ENCODE results near the gene KDM4B.

Gene KDM4B

GRCh38 chr19:5016781-5017180 lies 47.9 kb downstream of the KDM4B start:
- DNase-seq = no peak

DNA sequence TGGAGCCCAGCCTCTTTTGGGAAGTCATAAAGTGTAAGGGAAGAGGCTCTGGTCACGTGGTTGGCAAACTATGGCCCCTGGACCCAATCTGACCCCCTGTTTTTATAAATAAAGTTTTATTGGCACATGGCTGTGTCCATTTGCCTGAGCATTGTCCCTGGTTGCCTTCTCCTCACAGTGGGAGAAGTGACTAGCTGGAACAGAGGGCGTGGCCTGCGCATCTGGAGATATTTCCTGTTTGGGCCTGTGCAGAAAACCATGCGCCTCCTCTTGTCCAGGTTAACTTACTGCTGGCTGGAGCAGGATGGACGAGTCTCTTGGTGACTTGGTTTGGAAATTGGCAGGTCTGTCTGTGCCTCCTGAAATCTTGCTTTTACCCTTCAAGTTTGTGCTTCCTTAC lies 48.3 kb downstream of the KDM4B start:
- DNase-seq = peak in 1 of 2 experiments; percentile 11

- DNase-seq = no peak
Observed at GRCh38 chr19:5018224-5019015, 49.5 kb downstream of the KDM4B start.

DNA sequence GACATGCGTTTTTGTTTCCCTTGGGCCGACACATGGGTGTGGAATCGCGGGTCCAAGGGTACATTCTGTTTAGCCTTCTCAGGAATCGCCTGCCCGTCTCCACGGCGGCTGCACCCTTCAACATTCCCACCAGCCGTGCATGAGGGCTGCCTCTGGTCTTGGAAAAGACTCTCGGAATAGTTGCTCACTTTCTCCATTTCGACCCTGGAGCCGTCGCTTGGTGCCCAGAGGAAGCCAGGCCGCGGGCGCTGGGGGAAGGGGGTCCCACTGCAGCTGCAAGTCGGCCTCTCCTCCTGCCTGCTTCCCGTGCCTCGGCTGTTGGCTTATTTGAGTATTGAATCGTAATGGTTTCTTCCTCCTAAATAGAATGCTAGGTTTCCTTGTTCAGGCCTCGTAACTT lies 51.5 kb downstream of the KDM4B start:
- no peak for DNase-seq

GRCh38 chr19:5021046-5021445 lies 52.1 kb downstream of the KDM4B start:
- no peak for DNase-seq

DNA sequence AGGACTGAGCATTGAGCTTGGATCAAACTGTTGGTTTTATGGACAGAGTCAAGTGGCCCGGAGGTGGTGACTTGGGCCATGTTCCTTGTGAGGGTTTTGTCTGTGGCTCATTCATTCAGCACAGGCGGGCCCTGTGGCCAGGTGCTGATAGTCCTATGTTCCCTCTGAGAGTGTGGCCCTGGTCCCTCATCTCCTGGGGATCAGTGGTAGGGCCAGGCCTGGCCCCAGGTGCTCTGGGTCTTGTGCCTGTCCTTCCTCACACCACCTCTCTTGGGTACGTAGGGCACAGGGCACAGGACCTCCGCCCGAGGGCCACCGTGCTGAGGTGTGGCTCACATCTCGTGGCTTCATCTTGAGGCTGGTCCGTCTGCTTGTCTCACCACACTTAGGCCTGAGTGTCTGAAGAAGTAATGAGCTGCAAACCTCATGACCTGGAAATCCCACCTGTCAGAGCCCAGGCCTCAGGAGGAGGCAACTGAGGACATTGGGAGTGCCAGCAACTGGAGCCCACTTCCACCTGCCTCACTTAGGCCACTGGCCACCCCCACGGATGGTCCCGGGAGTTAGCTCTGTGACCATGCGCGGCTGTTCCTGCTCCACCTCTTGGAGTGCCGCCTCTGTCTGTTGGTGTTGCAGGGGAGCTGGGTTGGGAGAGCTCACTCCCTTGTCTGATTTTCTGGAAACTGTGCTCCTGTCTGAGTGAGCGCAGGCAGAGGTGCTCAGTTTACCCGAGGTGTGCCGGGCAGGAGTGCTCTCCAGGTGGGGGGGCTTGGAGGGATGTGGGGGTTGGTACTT lies 53.4 kb downstream of the KDM4B start:
- DNase-seq = no peak

GRCh38 chr19:5023128-5023571 lies 54.2 kb downstream of the KDM4B start:
- no peak for DNase-seq

DNA sequence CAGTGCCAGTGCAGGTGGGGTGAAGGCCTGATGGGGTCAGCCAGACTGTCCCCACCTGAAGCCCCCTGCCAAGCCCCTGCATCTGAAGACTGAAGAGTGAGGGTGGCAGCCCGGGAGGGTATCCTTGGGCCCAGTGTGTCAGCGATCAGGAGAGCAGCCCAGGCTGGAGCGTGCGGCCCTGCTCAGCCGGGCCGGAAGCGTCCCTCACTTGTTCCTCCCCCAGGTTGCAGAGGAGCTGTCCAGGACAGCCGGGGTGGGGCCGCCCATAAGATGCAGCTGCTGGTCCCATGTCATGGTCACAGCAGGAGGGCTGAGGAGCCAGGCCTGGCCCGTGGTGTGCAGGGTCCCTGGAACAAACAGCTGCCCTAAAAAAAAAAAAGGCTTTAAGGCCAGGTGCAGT lies 55.4 kb downstream of the KDM4B start:
- no peak for DNase-seq

- DNase-seq = no peak
Observed at GRCh38 chr19:5025027-5025426, 56.1 kb downstream of the KDM4B start.

- DNase-seq = no peak
Observed at GRCh38 chr19:5026706-5027273, 57.9 kb downstream of the KDM4B start.

DNA sequence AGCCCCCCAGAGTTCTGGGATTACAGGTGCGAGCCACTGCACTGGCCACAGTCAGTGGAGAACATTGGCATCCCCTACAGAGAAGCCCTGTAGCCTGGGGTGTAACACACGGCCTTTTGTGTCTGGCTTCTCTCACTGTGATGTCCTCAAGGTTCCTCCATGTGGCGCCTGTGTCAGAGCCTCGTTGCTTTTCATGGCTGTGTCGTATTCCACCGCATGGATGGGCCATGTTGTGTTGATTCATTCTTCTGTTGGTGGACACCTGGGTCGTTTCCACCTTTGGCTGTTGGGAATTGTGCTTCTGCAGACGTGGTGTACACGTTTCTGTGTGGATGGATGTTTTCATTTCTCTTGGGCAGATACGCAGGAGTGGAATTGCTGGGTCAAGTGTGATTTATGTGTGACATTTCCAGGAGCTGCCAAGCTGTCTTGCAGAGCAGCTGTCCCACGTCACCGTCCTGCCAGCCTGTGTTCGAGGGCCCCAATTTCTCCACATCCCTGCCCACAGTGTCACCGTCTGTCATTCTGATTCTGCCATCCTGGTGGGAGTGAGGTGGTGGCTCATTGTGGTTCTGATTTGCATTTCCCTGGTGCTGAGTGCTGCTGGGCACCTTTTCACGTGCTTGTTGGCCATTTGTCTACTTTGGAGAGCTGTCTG lies 59.4 kb downstream of the KDM4B start:
- no peak for DNase-seq

- peak in 1 of 2 experiments; percentile 53 for DNase-seq
Observed at GRCh38 chr19:5029596-5029995, 60.7 kb downstream of the KDM4B start.

DNA sequence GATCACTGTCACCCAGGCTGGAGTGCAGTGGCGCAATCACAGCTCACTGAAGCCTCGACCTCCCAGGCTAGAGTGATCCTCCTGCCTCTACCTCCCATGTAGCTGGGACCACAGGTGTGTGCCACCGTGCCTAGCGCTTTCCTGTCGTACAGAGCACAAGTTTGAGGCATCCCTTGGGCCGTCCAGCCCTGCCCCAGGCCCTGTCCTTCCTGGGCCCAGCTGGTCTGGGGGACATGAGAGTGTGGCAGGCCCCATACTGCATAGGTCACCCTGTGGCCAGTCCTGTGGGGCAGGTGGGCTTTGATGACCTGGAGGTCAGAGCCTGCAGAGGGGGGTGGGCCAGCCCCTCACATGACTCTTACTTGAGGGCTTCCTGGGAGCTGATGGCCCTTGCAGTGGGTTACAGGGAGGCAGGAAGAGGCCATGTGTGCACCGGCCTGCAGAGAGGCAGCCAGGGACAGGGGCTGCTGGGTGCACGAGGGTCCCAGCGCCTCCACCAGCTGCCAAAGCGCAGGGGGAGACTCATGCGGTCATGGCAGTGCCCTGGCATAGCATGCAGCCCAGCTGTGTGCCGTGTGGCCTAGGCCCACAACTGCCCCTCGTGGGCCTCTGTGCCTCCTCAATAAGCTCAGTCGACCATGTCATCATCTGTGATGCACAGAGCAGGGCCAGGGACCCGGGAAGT lies 61.4 kb downstream of the KDM4B start:
- DNase-seq = no peak

GRCh38 chr19:5030822-5031221 lies 61.9 kb downstream of the KDM4B start:
- DNase-seq = no peak

GRCh38 chr19:5031231-5032100 lies 62.6 kb downstream of the KDM4B start:
- DNase-seq = peak; percentile 34 to 60

GRCh38 chr19:5032101-5032967 lies 63.4 kb downstream of the KDM4B start:
- no peak for DNase-seq

DNA sequence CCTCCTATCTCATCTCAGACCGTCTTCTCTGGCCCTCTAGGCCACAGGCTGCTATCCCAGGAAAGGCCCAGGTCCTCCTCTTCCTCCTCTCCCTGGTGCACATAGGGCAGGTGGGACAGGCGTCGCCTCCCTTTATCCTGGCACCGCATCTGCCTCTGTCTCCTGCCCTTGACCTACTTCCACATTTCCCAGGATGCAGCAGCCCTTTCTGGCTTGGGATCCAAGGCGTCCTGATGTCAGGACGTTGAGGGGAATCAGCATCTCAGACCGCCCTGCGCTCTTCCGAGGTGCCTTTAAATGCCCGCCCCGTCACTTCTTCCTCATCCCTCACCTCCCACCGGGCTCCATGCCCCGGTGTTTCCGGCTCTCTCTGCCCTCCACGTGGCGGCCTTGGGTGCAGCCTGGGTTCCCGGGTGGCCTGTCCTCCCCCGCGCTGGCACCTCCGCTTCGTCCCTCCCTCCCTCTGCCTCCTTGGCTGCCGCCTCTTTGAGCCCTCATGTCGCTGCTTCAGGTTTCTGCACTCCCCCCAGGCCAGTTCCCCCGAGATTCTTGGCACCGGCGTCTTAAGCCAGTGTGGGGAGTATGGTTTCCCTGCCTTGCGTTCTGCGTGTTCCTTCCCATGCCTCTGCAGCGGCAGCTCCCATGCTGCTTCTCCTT lies 66.3 kb downstream of the KDM4B start:
- no peak for DNase-seq

DNA sequence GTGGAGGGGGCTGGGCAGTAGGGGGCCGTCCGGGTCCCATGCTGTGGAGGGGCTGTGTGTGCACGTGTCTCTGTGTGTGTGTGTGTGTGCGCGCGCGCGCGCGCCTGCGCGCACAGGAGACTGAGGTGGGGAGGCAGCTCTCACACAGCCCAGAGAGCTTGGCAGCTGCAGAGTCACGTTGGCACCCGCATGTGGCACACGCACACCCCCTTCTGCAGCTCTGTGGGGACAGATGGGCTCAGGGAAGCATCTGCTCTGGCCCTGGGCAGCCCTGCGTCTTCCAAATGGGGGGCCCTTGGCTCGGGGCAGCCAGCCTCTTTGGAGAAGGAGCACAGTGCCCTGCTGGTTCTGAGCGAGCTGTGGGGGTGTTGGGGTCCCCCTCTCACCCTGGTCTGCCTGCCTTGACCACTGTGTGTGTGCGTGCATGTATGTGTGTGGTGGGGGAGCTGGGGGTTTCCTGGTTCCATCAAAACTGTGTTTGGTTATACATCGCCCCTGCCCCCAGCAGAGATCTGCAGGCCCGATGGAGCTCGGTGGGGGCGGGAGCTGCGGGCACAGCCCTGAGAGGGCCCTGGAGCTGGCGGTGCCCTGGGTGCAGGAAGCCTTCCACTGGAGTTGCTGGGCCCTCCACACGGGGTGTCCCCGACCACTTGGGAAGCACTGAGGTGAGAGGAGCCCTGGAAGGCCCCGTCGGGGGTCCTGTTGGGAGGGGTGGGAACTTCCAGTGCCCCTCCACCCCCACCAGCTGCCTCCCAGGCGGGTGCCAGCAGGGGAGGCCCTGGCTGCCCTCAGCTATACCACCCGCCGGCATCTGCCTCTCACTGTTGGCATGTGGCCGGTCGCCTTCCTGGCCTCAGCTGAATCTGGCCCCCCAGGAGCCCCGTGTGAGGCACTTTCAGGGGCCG lies 67.1 kb downstream of the KDM4B start:
- no peak for DNase-seq

All from SW 1271 (cell line).